Posterior cingulate gyrus (tissue), 11 donors: ENCODE results near the gene N4BP2.
"Not testable (repeated sequence)": the region's sequence is repeated elsewhere in the genome, so short reads cannot be mapped to it uniquely, and the experiment has no call there.

Experiments
- DNase-seq, 10 donors: peaks; one replicate each; pipeline versions ENCODE4 v3.0.0 to v3.0.0-alpha.2; 2020 to 2021; ENCODE audit warnings: mixed read lengths in 3 of 10
- intact Hi-C: fragments of 100-400 bp; cut with DNase I; formaldehyde crosslinking; loops from one replicate; pipeline ENCODE4 v1.15.1; 2023

The N4BP2 gene

GRCh38 chr4:40147490-40147889 is 90.8 kb downstream of the N4BP2 start:
- intact Hi-C loops = not testable (repeated sequence)

GRCh38 chr4:40149960-40150385 is 93.3 kb downstream of the N4BP2 start:
- DNase-seq = peak in 3 of 10 donors; percentile 13 to 41 (median 23)
- intact Hi-C loops = loop anchor here (2.0 kb wide), 1 partner anchor 159 kb away; no protein-coding TSS in a partner anchor

More at GRCh38 chr4:40147490-40147889, 90.8 kb downstream of the N4BP2 start:
- peak in 1 of 10 donors; percentile 48 for DNase-seq

GRCh38 chr4:40150932-40151331 is 94.3 kb downstream of the N4BP2 start:
- intact Hi-C loops = loop anchor here (2.0 kb wide), 1 partner anchor 158 kb away; no protein-coding TSS in a partner anchor
- no peak for DNase-seq

GRCh38 chr4:40152637-40153036 is 96.0 kb downstream of the N4BP2 start:
- intact Hi-C loops = no loop called here
- no peak for DNase-seq

GRCh38 chr4:40157436-40157835 is 100.8 kb downstream of the N4BP2 start:
- intact Hi-C loops = no loop called here
- no peak for DNase-seq

- intact Hi-C loops = no loop called here
- DNase-seq = no peak
These were observed 103.6 kb downstream of the N4BP2 start for GRCh38 chr4:40160258-40160657.

DNA sequence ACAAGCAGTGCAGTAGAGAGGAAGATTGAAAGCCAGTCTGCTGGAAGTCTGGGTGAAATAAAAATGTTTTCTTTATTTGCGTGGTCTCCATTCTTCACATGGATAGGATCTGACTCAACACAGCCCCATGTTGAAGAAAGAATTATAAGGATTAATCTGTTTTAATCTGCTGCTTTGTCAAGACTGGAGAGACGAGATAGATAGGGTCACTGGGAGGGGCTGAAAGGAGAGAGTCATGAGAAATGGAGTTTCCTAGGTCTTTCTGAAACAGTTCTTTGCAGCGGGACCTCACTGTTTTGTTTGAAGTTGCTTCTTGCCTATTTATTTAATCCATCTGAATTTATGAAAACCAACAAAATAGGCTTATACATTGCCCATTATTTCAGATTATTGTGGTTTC is 107.8 kb downstream of the N4BP2 start:
- DNase-seq = no peak
- intact Hi-C loops = no loop called here

DNA sequence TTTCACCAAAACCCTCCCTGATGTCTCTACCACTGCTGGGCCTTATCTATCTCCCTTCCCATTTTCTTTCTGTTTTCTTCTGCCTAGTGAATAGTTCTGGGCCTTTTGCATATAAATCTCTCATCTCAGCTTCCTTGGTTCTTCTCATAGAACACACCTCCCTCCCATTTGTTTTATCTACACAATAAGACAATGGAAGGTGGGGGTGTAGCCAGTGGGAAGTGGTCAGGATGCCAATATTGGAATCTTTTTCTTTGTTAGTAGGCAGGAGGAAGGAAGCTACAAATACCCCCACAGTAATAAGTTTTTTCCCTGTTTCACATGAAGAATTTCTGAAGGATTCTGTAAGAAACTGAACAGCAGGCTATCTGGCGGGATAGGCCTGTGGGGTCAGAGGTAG is 109.3 kb downstream of the N4BP2 start:
- intact Hi-C loops = no loop called here
- no peak for DNase-seq

- intact Hi-C loops = no loop called here
- no peak for DNase-seq
These were observed 111.4 kb downstream of the N4BP2 start for GRCh38 chr4:40168070-40168469.

DNA sequence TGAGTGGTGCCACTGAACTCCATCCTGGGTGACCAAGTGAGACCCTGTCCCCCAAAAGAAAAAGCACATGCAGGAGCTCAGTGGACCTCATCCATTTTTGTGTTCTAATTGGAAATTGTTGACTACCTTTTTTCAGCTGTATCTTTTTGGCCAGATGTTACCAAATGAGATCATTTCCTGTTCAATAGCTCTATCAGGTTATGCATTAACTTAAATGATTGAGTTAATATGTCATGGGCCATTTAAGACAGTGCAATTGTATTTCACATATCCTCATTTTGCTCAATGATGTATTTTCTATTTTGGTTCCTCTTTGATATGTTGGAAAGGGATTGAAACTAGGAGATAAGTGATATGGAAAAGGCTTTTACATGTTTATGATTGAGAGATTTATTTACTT is 113.9 kb downstream of the N4BP2 start:
- intact Hi-C loops = no loop called here
- DNase-seq = no peak

GRCh38 chr4:40173470-40173875 is 116.8 kb downstream of the N4BP2 start:
- intact Hi-C loops = no loop called here
- DNase-seq = no peak

GRCh38 chr4:40176602-40177001 is 120.0 kb downstream of the N4BP2 start:
- no peak for DNase-seq
- intact Hi-C loops = no loop called here

GRCh38 chr4:40177591-40177990 is 120.9 kb downstream of the N4BP2 start:
- intact Hi-C loops = no loop called here
- no peak for DNase-seq

DNA sequence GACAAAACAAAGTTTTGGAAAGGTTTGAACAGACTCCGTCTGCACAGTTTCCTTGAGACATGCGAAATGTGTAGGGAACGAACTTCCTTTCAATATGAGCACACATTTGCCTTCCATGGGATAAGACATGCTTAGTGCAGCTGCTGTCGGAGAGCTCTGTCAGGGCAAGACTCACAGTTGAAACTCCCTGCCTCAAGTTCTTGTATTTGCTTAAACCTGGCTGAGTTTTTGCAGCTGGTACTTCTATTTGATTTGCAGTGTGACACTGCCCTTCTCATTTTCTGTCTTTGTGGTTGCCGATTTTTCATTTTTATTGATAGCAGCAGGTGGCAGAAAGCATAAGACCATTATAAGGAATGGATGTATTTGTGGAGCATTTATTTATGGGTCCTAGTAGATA is 122.0 kb downstream of the N4BP2 start:
- intact Hi-C loops = no loop called here
- no peak for DNase-seq

DNA sequence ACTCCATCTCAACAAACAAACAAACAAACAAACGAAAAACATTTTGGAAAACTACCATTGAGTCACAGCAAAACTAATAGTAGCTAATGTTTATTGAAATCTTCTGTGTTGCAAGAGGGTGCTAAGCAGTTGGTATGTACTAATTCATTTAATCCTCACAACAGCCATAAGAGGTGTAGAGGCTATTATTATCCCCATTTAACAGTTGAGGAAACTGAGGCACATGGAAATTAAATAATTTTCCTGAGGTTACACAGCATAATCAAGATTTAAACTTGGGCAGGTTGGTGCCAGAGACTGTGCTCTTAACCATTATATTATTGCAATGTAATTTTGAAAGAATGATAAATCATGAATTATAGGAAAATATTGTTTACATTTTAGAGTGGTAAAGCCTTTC is 122.7 kb downstream of the N4BP2 start:
- DNase-seq = no peak
- intact Hi-C loops = no loop called here

- intact Hi-C loops = no loop called here
- no peak for DNase-seq
These were observed 123.7 kb downstream of the N4BP2 start for GRCh38 chr4:40180356-40180755.

GRCh38 chr4:40182001-40182400 is 125.4 kb downstream of the N4BP2 start:
- intact Hi-C loops = no loop called here
- no peak for DNase-seq

- no peak for DNase-seq
- intact Hi-C loops = no loop called here
These were observed 126.3 kb downstream of the N4BP2 start for GRCh38 chr4:40182954-40183353.

DNA sequence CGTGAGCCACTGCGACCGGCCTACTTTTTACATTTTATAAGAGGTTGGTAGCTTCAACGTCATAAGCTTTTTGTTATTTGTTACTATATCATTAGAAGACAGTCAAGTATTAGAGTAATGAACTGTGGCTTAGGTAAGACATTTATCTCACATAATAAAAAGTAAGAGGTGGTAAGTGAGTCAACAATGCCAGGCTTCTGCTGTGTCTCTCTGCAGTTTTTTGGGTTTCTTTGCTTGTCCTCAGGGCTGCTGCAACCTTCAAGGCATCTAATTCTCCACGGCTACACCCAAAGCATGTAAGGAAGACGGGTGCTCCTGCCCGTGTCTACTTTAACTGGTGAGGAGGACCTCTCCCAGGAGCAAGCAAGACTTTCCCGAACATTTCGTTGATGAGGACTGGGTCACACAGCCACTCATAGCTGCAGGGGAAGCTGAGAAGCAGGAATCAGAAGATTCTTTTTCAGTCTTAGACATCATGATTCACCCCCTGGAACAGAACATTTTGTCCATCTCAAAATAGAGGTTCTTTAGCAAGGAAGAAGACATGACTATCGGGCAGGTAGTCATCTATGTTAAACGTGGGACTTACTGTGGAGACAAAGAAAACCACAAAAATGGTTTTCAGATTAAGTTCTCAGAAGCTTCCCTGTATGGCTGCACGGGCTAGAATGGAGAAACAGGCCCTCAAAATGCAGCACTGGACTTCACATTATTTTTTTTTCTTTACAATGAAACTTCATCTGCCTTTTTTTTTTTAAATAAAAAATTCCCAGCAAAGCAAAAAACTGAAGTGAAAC is 127.2 kb downstream of the N4BP2 start:
- no peak for DNase-seq
- intact Hi-C loops = no loop called here

- intact Hi-C loops = no loop called here
- no peak for DNase-seq
These were observed 129.4 kb downstream of the N4BP2 start for GRCh38 chr4:40185830-40186664.

GRCh38 chr4:40186665-40187014 is 130.0 kb downstream of the N4BP2 start:
- no peak for DNase-seq
- intact Hi-C loops = no loop called here
